IMR-90 (cell line): Measurements from ENCODE around the gene ALKBH1. TPM values are rescaled to one million over a fixed set of nuclear protein-coding genes. Genes with fewer than 3 reads are reported as not detected.

Experiments used
- ATAC-seq: fragments of 200-7000 bp; cut with Tn5 transposase; 2 replicates; pipeline ENCODE4 v1.9.1; 2020; ENCODE audit warnings: low read depth, mild to moderate bottlenecking, moderate library complexity
- BruUV-seq: library from RNA; stranded (reverse); fragments of 400-500 nt; replicated peaks from 2 replicates; lab custom pipeline; 2021; lab: Mats Ljungman, UMichigan
- CTCF ChIA-PET: fragments of 300-600 bp; formaldehyde crosslinking; extraction: SDS; loops from one replicate; lab custom pipeline; 2021; ENCODE audit warnings: antibody characterized with exemption; lab: Yijun Ruan, JAX
- POLR2A ChIA-PET: fragments of 300-600 bp; sonication (Branson Sonifier 250); formaldehyde crosslinking; loops from one replicate; lab custom pipeline; 2022; ENCODE audit warnings: antibody characterized with exemption; ENCODE audit not compliant: unreplicated experiment; lab: Charles Lee
- DNase-seq: peaks from one replicate; pipeline ENCODE4 v3.0.0; 2013
- H2AFZ ChIP-seq: replicated peaks from 2 replicates; pipeline ENCODE3; 2013; ENCODE audit warnings: low read length, mild to moderate bottlenecking; ENCODE audit not compliant: poor library complexity
- H2AK5ac ChIP-seq: 2 replicates; pipeline ENCODE4 v1.6.1; 2013; ENCODE audit warnings: low read depth, low read length, inconsistent platforms
- H2AK9ac ChIP-seq: replicated peaks from 2 replicates; pipeline ENCODE3; 2013; ENCODE audit warnings: mild to moderate bottlenecking, low read depth, low read length, moderate library complexity; ENCODE audit not compliant: poor library complexity
- H2BK120ac ChIP-seq: 2 replicates; pipeline ENCODE4 v1.6.1; 2013; ENCODE audit warnings: low read depth, low read length, inconsistent platforms
- H2BK15ac ChIP-seq: 3 replicates; pipeline ENCODE4 v1.6.1; 2013; ENCODE audit warnings: low read depth, low read length, inconsistent platforms
- H2BK20ac ChIP-seq: 2 replicates; pipeline ENCODE4 v1.6.1; 2013; ENCODE audit warnings: low read depth, mild to moderate bottlenecking, inconsistent platforms, low read length, moderate library complexity
- H2BK5ac ChIP-seq: 2 replicates; pipeline ENCODE4 v1.6.1; 2013; ENCODE audit warnings: mild to moderate bottlenecking, low read depth, low read length, inconsistent platforms; ENCODE audit not compliant: poor library complexity, severe bottlenecking
- H3K14ac ChIP-seq: replicated peaks from 2 replicates; pipeline ENCODE4 v1.6.1; 2013; ENCODE audit warnings: low read depth, low read length, inconsistent platforms
- H3K18ac ChIP-seq: 2 replicates; pipeline ENCODE4 v1.6.1; 2013; ENCODE audit warnings: low read depth, low read length, control low read depth
- H3K23ac ChIP-seq: 2 replicates; pipeline ENCODE4 v1.6.1; 2013; ENCODE audit warnings: low read depth, low read length, inconsistent platforms
- H3K27ac ChIP-seq: 2 replicates; pipeline ENCODE4 v1.5.1; 2013; ENCODE audit warnings: mild to moderate bottlenecking, control low read depth, low read length; ENCODE audit not compliant: insufficient read depth
- H3K27me3 ChIP-seq: 2 replicates; pipeline ENCODE4 v1.6.1; 2013; ENCODE audit warnings: low read length; ENCODE audit not compliant: control insufficient read depth, insufficient read depth
- H3K36me3 ChIP-seq: 2 replicates; pipeline ENCODE4 v1.6.1; 2013; ENCODE audit warnings: low read length, mixed read lengths; ENCODE audit not compliant: control insufficient read depth, insufficient read depth
- H3K4ac ChIP-seq: 2 replicates; pipeline ENCODE4 v1.6.1; 2013; ENCODE audit warnings: low read depth, low read length, inconsistent platforms
- H3K4me1 ChIP-seq: 2 replicates; pipeline ENCODE4 v1.6.1; 2013; ENCODE audit warnings: low read length, mixed read lengths; ENCODE audit not compliant: control insufficient read depth, insufficient read depth
- H3K4me2 ChIP-seq: 2 replicates; pipeline ENCODE4 v1.6.1; 2013; ENCODE audit warnings: low read depth, mild to moderate bottlenecking, control low read depth, low read length, moderate library complexity
- H3K4me3 ChIP-seq: 2 replicates; pipeline ENCODE4 v1.5.1; 2013; ENCODE audit warnings: low read depth, mild to moderate bottlenecking, control low read depth, low read length, moderate library complexity; ENCODE audit not compliant: insufficient read depth
- H3K56ac ChIP-seq: 2 replicates; pipeline ENCODE4 v1.6.1; 2013; ENCODE audit warnings: low read length, inconsistent platforms; ENCODE audit not compliant: insufficient read depth; ENCODE audit errors: extremely low read depth
- H3K79me1 ChIP-seq, 2 experiments: 2 replicates each; pipeline ENCODE4 v1.6.1; 2013; ENCODE audit warnings: low read length in 2 of 2, inconsistent platforms in 1 of 2, low read depth in 1 of 2
- H3K9ac ChIP-seq: 2 replicates; pipeline ENCODE4 v1.6.1; 2013; ENCODE audit warnings: low read depth, low read length, control low read depth
- H3K9me1 ChIP-seq: 2 replicates; pipeline ENCODE4 v1.6.1; 2013; ENCODE audit warnings: low read length, inconsistent platforms; ENCODE audit not compliant: insufficient read depth
- H3K9me3 ChIP-seq: 2 replicates; pipeline ENCODE4 v1.6.1; 2013; ENCODE audit warnings: low read length; ENCODE audit not compliant: control insufficient read depth, insufficient read depth
- H4K20me1 ChIP-seq: 2 replicates; pipeline ENCODE4 v1.6.1; 2013; ENCODE audit warnings: low read length, inconsistent platforms; ENCODE audit not compliant: insufficient read depth
- H4K5ac ChIP-seq: 2 replicates; pipeline ENCODE4 v1.6.1; 2013; ENCODE audit warnings: mild to moderate bottlenecking, low read depth, low read length, control low read depth
- H4K8ac ChIP-seq, 2 experiments: 2 replicates each; pipeline ENCODE4 v1.6.1; 2013; ENCODE audit warnings: low read depth in 2 of 2, low read length in 2 of 2, control low read depth in 1 of 2, inconsistent platforms in 1 of 2
- H4K91ac ChIP-seq: 2 replicates; pipeline ENCODE4 v1.6.1; 2013; ENCODE audit warnings: low read depth, low read length, inconsistent platforms; ENCODE audit not compliant: insufficient read depth
- BHLHE40 ChIP-seq: fragments of 150-350 bp; IDR thresholded peaks from 2 replicates; pipeline ENCODE4 v1.6.1; 2016; ENCODE audit warnings: mild to moderate bottlenecking, low read depth, low read length
- CEBPB ChIP-seq: IDR thresholded peaks from 2 replicates; pipeline ENCODE4 v1.6.1; 2012; ENCODE audit warnings: low read depth, low read length, improper control_type of control experiment
- CHD1 ChIP-seq: IDR thresholded peaks from 2 replicates; pipeline ENCODE4 v1.6.1; 2012; ENCODE audit warnings: low read depth, low read length, improper control_type of control experiment
- FOS ChIP-seq: fragments of 150-350 bp; IDR thresholded peaks from 2 replicates; pipeline ENCODE4 v1.6.1; 2016; ENCODE audit warnings: low read depth, low read length
- MAFK ChIP-seq: IDR thresholded peaks from 2 replicates; pipeline ENCODE4 v1.6.1; 2012; ENCODE audit warnings: low read depth, low read length, improper control_type of control experiment
- MAZ ChIP-seq: IDR thresholded peaks from 2 replicates; pipeline ENCODE4 v1.6.1; 2012; ENCODE audit warnings: low read depth, mild to moderate bottlenecking, low read length, improper control_type of control experiment, moderate library complexity, borderline replicate concordance
- MXI1 ChIP-seq: IDR thresholded peaks from 2 replicates; pipeline ENCODE4 v1.6.1; 2012; ENCODE audit warnings: low read depth, mild to moderate bottlenecking, low read length, moderate library complexity, borderline replicate concordance
- NFE2L2 ChIP-seq: fragments of 150-350 bp; IDR thresholded peaks from 2 replicates; pipeline ENCODE4 v1.6.1; 2016; ENCODE audit warnings: low read depth, mild to moderate bottlenecking, low read length
- POLR2A ChIP-seq: IDR thresholded peaks from 2 replicates; pipeline ENCODE4 v1.6.1; 2012; ENCODE audit warnings: mild to moderate bottlenecking, low read depth, low read length
- RAD21 ChIP-seq: IDR thresholded peaks from 2 replicates; pipeline ENCODE4 v1.6.1; 2012; ENCODE audit warnings: low read length, improper control_type of control experiment
- RCOR1 ChIP-seq: IDR thresholded peaks from 2 replicates; pipeline ENCODE4 v1.6.1; 2012; ENCODE audit warnings: mild to moderate bottlenecking, low read length, improper control_type of control experiment; ENCODE audit not compliant: insufficient replicate concordance
- RFX5 ChIP-seq: IDR thresholded peaks from 2 replicates; pipeline ENCODE4 v1.8.0; 2012; ENCODE audit warnings: low read depth, mild to moderate bottlenecking, low read length, moderate library complexity
- SMC3 ChIP-seq: fragments of 150-350 bp; IDR thresholded peaks from 2 replicates; pipeline ENCODE4 v1.6.1; 2016; ENCODE audit warnings: low read depth, mild to moderate bottlenecking, antibody characterized with exemption, low read length, moderate library complexity
- WGBS, 2 experiments: methylation state at CpG; one replicate each; pipeline versions ENCODE4 v1.1.5 to v1.1.7; 2013; ENCODE audit warnings: missing lambda C conversion rate in 2 of 2; ENCODE audit not compliant: insufficient read length in 1 of 2; ENCODE audit errors: extremely low coverage in 2 of 2; 5-methylcytosine and 5-hydroxymethylcytosine counted together
- dilution Hi-C: fragments of 300-500 bp; cut with HindIII; formaldehyde crosslinking; loops from one replicate; pipeline ENCODE4 v1.14.3; 2018; ENCODE audit warnings: low sequenced_read_pairs; ENCODE audit not compliant: unreplicated experiment
- in situ Hi-C: fragments of 300-500 bp; cut with MboI; formaldehyde crosslinking; loops from 3 replicates; pipeline ENCODE4 v1.14.3; 2019; ENCODE audit warnings: low sequenced_read_pairs, inconsistent platforms, mixed read lengths
- intact Hi-C: fragments of 100-400 bp; cut with micrococcal nuclease; formaldehyde crosslinking; loops from 2 replicates; pipeline ENCODE4 v1.10.0; 2022
- polyA plus RNA-seq, 3 experiments: library from polyadenylated mRNA; depleted of rRNA; stranded (reverse); fragments of >200 nt; gene quantifications; 2 replicates each; pipeline ENCODE4 v1.2.3, GENCODE V29; 2012; ENCODE audit warnings: low replicate concordance in 1 of 3
- total RNA-seq: library from RNA; depleted of rRNA; stranded (reverse); fragments of >200 nt; gene quantifications from 2 replicates; pipeline ENCODE4 v1.2.3, GENCODE V29; 2012
- TF ChIP-seq, protein P1 (sequence below): fragments of 150-350 bp; IDR thresholded peaks from 2 replicates; pipeline ENCODE4 v1.6.1; 2016; ENCODE audit warnings: low read depth, mild to moderate bottlenecking, low read length, moderate library complexity, borderline replicate concordance
- TF ChIP-seq, protein P2 (sequence below): conservative IDR thresholded peaks from 2 replicates; pipeline ENCODE4 v1.5.1; 2012; ENCODE audit warnings: mild to moderate bottlenecking, low read depth, low read length, improper control_type of control experiment
- TF ChIP-seq, protein P3 (sequence below): fragments of 150-350 bp; IDR thresholded peaks from 2 replicates; pipeline ENCODE4 v1.6.1; 2017; ENCODE audit warnings: mild to moderate bottlenecking, antibody characterized with exemption, low read length, low read depth

ALKBH1 gene
- total and polyA plus RNA-seq, 2 of the 4 experiments (the other 2 are of a cell fraction), result 10.0 to 10.8 TPM

DNA sequence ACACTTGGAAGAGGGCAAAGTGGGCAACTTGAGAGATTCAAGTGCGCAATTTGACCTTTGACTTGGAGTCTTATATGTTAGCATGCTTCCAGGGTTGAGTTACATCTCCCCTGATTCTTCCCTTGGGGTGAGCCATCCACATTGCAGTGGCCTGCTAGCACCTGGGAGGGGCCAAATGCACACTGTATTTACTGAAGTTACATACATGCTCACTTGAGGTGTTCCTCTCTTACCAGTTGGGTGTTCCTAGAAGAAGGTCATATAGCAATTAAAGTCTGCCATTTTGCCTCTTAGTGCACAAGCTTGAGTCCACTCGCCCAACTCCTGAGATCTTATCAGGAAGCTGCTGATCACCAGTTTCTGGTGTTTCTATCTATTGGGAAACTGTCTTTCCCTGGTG is 77.7 kb downstream of the ALKBH1 start:
- TF ChIP-seq MXI1 (no peak), MAZ (no peak), RCOR1 (no peak), NFE2L2 (no peak), RFX5 (no peak), BHLHE40 (no peak), CEBPB (no peak), FOS (no peak), RAD21 (no peak), CHD1 (no peak), MAFK (no peak), SMC3 (no peak), POLR2A (no peak)
- TF ChIP-seq, protein P1, sequence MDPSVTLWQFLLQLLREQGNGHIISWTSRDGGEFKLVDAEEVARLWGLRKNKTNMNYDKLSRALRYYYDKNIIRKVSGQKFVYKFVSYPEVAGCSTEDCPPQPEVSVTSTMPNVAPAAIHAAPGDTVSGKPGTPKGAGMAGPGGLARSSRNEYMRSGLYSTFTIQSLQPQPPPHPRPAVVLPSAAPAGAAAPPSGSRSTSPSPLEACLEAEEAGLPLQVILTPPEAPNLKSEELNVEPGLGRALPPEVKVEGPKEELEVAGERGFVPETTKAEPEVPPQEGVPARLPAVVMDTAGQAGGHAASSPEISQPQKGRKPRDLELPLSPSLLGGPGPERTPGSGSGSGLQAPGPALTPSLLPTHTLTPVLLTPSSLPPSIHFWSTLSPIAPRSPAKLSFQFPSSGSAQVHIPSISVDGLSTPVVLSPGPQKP, result no peak
- TF ChIP-seq, protein P2, sequence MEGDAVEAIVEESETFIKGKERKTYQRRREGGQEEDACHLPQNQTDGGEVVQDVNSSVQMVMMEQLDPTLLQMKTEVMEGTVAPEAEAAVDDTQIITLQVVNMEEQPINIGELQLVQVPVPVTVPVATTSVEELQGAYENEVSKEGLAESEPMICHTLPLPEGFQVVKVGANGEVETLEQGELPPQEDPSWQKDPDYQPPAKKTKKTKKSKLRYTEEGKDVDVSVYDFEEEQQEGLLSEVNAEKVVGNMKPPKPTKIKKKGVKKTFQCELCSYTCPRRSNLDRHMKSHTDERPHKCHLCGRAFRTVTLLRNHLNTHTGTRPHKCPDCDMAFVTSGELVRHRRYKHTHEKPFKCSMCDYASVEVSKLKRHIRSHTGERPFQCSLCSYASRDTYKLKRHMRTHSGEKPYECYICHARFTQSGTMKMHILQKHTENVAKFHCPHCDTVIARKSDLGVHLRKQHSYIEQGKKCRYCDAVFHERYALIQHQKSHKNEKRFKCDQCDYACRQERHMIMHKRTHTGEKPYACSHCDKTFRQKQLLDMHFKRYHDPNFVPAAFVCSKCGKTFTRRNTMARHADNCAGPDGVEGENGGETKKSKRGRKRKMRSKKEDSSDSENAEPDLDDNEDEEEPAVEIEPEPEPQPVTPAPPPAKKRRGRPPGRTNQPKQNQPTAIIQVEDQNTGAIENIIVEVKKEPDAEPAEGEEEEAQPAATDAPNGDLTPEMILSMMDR, result no peak
- TF ChIP-seq, protein P3, sequence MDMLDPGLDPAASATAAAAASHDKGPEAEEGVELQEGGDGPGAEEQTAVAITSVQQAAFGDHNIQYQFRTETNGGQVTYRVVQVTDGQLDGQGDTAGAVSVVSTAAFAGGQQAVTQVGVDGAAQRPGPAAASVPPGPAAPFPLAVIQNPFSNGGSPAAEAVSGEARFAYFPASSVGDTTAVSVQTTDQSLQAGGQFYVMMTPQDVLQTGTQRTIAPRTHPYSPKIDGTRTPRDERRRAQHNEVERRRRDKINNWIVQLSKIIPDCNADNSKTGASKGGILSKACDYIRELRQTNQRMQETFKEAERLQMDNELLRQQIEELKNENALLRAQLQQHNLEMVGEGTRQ, result no peak
- Histone ChIP-seq H2AK5ac (no peak overlapping the region), H3K4me1 (no peaks in the 10 kb centered on the region), H4K20me1 (no peaks in the 10 kb centered on the region), H3K4me3 (no peak overlapping the region), H3K9ac (no peak overlapping the region), H2AK9ac (no peak overlapping the region), H3K9me1 (no peaks in the 10 kb centered on the region), H3K23ac (no peak overlapping the region), H3K18ac (no peak overlapping the region), H3K79me1 (no peaks in the 10 kb centered on the region), H2BK15ac (no peak overlapping the region), H2BK20ac (no peak overlapping the region), H2BK120ac (no peak overlapping the region), H4K5ac (no peak overlapping the region), H3K56ac (no peak overlapping the region), H3K27me3 (no peaks in the 10 kb centered on the region; the same call in 1 of the 2 replicates), H3K14ac (no peak overlapping the region), H3K4me2 (no peak overlapping the region), H3K9me3 (peaks cover 5% of the 10 kb centered on the region), H4K8ac (no peak overlapping the region), H3K27ac (no peak overlapping the region), H3K36me3 (no peaks in the 10 kb centered on the region), H2BK5ac (no peak overlapping the region), H3K4ac (no peak overlapping the region), H4K91ac (no peak overlapping the region), H2AFZ (no peak overlapping the region)
- ATAC-seq, result no peak
- CTCF ChIA-PET, result no interaction called here
- no peak for DNase-seq
- in situ Hi-C loops, result no loop called here
- POLR2A ChIA-PET, result no interaction called here
- intact Hi-C loops, result no loop called here
- BruUV-seq, result no TSS peak
- WGBS, 2 experiments, result no CpG with 5 or more reads among the region's 2 CpGs
- dilution Hi-C loops, result no loop called here
